HCT116 (cell line): Measurements from ENCODE around the gene RXRA. TPM values are rescaled to one million over a fixed set of nuclear protein-coding genes. Genes with fewer than 3 reads are reported as not detected.

Experiments used
- ATAC-seq: fragments of 200-7000 bp; cut with Tn5 transposase; 2 replicates; pipeline ENCODE4 v1.9.1; 2020; ENCODE audit warnings: mild to moderate bottlenecking, moderate library complexity
- BruUV-seq: library from RNA; stranded (reverse); fragments of 400-500 nt; replicated peaks from 2 replicates; lab custom pipeline; 2021; lab: Mats Ljungman, UMichigan
- CTCF ChIA-PET: fragments of 300-600 bp; sonication (Branson Sonifier 250); formaldehyde crosslinking; loops from one replicate; lab custom pipeline; 2021; ENCODE audit warnings: antibody characterized with exemption; lab: Charles Lee
- POLR2A ChIA-PET: fragments of 300-600, 350-600 bp; sonication (Branson Sonifier 250); formaldehyde crosslinking; loops from one replicate; lab custom pipeline; 2021; ENCODE audit warnings: antibody characterized with exemption; lab: Charles Lee
- RAD21 ChIA-PET, 2 experiments: fragments of 300-600 bp; sonication (Branson Sonifier 250); formaldehyde crosslinking; loops; one replicate each; lab custom pipeline; 2023; ENCODE audit warnings: low total read pairs in 2 of 2; ENCODE audit not compliant: uncharacterized antibody in 2 of 2, unreplicated experiment in 2 of 2, low non-redundant PET in 1 of 2; lab: Charles Lee
- DNase-seq: peaks from one replicate; pipeline ENCODE4 v3.0.0-alpha.2; 2010; ENCODE audit warnings: low read depth, low spot score
- H2AFZ ChIP-seq: fragments of 200-600 bp; shearing (Covaris generic), sonication (generic); 2 replicates; pipeline ENCODE4 v1.6.1; 2017; ENCODE audit warnings: low read depth, mixed run types, mixed read lengths, antibody characterized with exemption, low read length; ENCODE audit not compliant: poor library complexity, severe bottlenecking
- H3K27ac ChIP-seq: 2 replicates; pipeline ENCODE4 v1.5.1; 2012; ENCODE audit warnings: low read depth, low read length
- H3K27me3 ChIP-seq: fragments of 200-600 bp; sonication (generic); 2 replicates; pipeline ENCODE4 v1.6.1; 2016; ENCODE audit warnings: mixed run types, low read length, mixed read lengths; ENCODE audit not compliant: insufficient read depth
- H3K36me3 ChIP-seq, 2 experiments: fragments of 200-500 bp in 1 of 2; fragments of 200-600 bp in 1 of 2; sonication (Bioruptor generic) in 1 of 2; sonication (generic) in 1 of 2; 2 replicates each; pipeline versions ENCODE4 v1.5.1 to v1.6.1; 2014 to 2016; ENCODE audit warnings: low read length in 2 of 2, inconsistent platforms in 1 of 2, mixed read lengths in 1 of 2, mixed run types in 1 of 2; ENCODE audit not compliant: insufficient read depth in 2 of 2, control insufficient read depth in 1 of 2
- H3K4me1 ChIP-seq, 2 experiments: fragments of 200-600 bp in 1 of 2; sonication (generic) in 1 of 2; 2 replicates each; pipeline versions ENCODE4 v1.5.1 to v1.6.1; 2012 to 2017; ENCODE audit warnings: low read length in 2 of 2, inconsistent platforms in 1 of 2, mild to moderate bottlenecking in 1 of 2, mixed read lengths in 1 of 2, mixed run types in 1 of 2, moderate library complexity in 1 of 2; ENCODE audit not compliant: insufficient read depth in 2 of 2, control insufficient read depth in 1 of 2
- H3K4me2 ChIP-seq: fragments of 200-600 bp; sonication (generic); 2 replicates; pipeline ENCODE4 v1.6.1; 2017; ENCODE audit warnings: mixed run types, low read length, mixed read lengths
- H3K4me3 ChIP-seq, 2 experiments: fragments of 200-600 bp in 1 of 2; sonication (generic) in 1 of 2; replicated peaks in 1 of 2; 2 replicates each; pipeline ENCODE4 v1.5.1; 2011 to 2016; ENCODE audit warnings: low read length in 2 of 2, control low read depth in 1 of 2, low read depth in 1 of 2, mild to moderate bottlenecking in 1 of 2, mixed read lengths in 1 of 2, mixed run types in 1 of 2
- H3K79me2 ChIP-seq: fragments of 200-600 bp; sonication (generic); 2 replicates; pipeline ENCODE4 v1.6.1; 2017; ENCODE audit warnings: mild to moderate bottlenecking, mixed run types, low read length, moderate library complexity, mixed read lengths; ENCODE audit not compliant: insufficient read depth
- H3K9ac ChIP-seq: fragments of 200-600 bp; sonication (generic); 2 replicates; pipeline ENCODE4 v1.6.1; 2016; ENCODE audit warnings: low read length, mixed read lengths
- H3K9me2 ChIP-seq: fragments of 200-600 bp; sonication (generic), shearing (Covaris generic); 2 replicates; pipeline ENCODE4 v1.6.1; 2017; ENCODE audit warnings: mixed run types, mild to moderate bottlenecking, moderate library complexity; ENCODE audit not compliant: insufficient read depth
- H3K9me3 ChIP-seq, 2 experiments: fragments of 200-500 bp in 1 of 2; fragments of 200-600 bp in 1 of 2; sonication (Bioruptor generic) in 1 of 2; sonication (generic) in 1 of 2; 2 replicates each; pipeline ENCODE4 v1.6.1; 2014 to 2017; ENCODE audit warnings: low read length in 2 of 2, mixed read lengths in 2 of 2, inconsistent platforms in 1 of 2, low read depth in 1 of 2, mild to moderate bottlenecking in 1 of 2, mixed run types in 1 of 2, moderate library complexity in 1 of 2; ENCODE audit not compliant: control insufficient read depth in 1 of 2, insufficient read depth in 1 of 2
- H4K20me1 ChIP-seq: fragments of 200-600 bp; sonication (generic), shearing (Covaris generic); 2 replicates; pipeline ENCODE4 v1.6.1; 2017; ENCODE audit warnings: mixed run types, mild to moderate bottlenecking, moderate library complexity; ENCODE audit not compliant: insufficient read depth
- CEBPB ChIP-seq: IDR thresholded peaks from 2 replicates; pipeline ENCODE4 v1.6.1; 2012; ENCODE audit warnings: low read depth
- ELF1 ChIP-seq: IDR thresholded peaks from 2 replicates; pipeline ENCODE4 v1.6.1; 2012; ENCODE audit warnings: low read depth, borderline replicate concordance
- EZH2phosphoT487 ChIP-seq: fragments of 200-600 bp; IDR thresholded peaks from 2 replicates; pipeline ENCODE4 v1.6.1; 2018; ENCODE audit warnings: antibody characterized with exemption, borderline replicate concordance
- FOSL1 ChIP-seq: IDR thresholded peaks from 2 replicates; pipeline ENCODE4 v1.6.1; 2012; ENCODE audit warnings: low read depth
- JUND ChIP-seq: IDR thresholded peaks from 2 replicates; pipeline ENCODE4 v1.6.1; 2012
- POLR2AphosphoS5 ChIP-seq: IDR thresholded peaks from 2 replicates; pipeline ENCODE4 v1.6.1; 2011; ENCODE audit warnings: mild to moderate bottlenecking, low read depth, low read length, moderate library complexity
- RAD21 ChIP-seq: IDR thresholded peaks from 2 replicates; pipeline ENCODE4 v1.6.1; 2012; ENCODE audit warnings: low read depth, mild to moderate bottlenecking
- SIN3A ChIP-seq: IDR thresholded peaks from 2 replicates; pipeline ENCODE4 v1.6.1; 2012; ENCODE audit warnings: low read depth
- SP1 ChIP-seq: IDR thresholded peaks from 2 replicates; pipeline ENCODE4 v1.6.1; 2012; ENCODE audit warnings: low read depth
- SRF ChIP-seq: IDR thresholded peaks from 2 replicates; pipeline ENCODE4 v1.6.1; 2012; ENCODE audit warnings: low read depth
- YY1 ChIP-seq: IDR thresholded peaks from 2 replicates; pipeline ENCODE4 v1.6.1; 2011; ENCODE audit warnings: low read length, low read depth, moderate library complexity, mild to moderate bottlenecking; ENCODE audit not compliant: insufficient replicate concordance; ENCODE audit errors: extremely low read depth
- ZFX ChIP-seq: fragments of 450-650 bp; IDR thresholded peaks from 2 replicates; pipeline ENCODE4 v1.6.1; 2017
- ZNF274 ChIP-seq: fragments of 200-500 bp; sonication (Bioruptor generic); IDR thresholded peaks from 2 replicates; pipeline ENCODE4 v1.6.1; 2014; ENCODE audit warnings: mild to moderate bottlenecking, low read depth, low read length, inconsistent platforms
- intact Hi-C: fragments of 100-400 bp; cut with micrococcal nuclease; formaldehyde crosslinking; loops from 2 replicates; pipeline ENCODE4 v1.10.0; 2022
- total RNA-seq: library from RNA; stranded (reverse); gene quantifications from one replicate; pipeline ENCODE4 v1.2.1, GENCODE V29; 2021; ENCODE audit not compliant: unreplicated experiment
- TF ChIP-seq, protein P1 (sequence below): IDR thresholded peaks from 2 replicates; pipeline ENCODE4 v1.6.1; 2012; ENCODE audit warnings: low read depth
- TF ChIP-seq, protein P2 (sequence below): IDR thresholded peaks from 2 replicates; pipeline ENCODE4 v1.6.1; 2011; ENCODE audit warnings: mild to moderate bottlenecking, low read length, moderate library complexity; ENCODE audit not compliant: insufficient replicate concordance; ENCODE audit errors: extremely low read depth
- TF ChIP-seq, protein P3 (sequence below): IDR thresholded peaks from 2 replicates; pipeline ENCODE4 v1.6.1; 2012

The RXRA gene
- total RNA-seq, 1 experiment from 2014 or later, result 43.9 TPM

DNA sequence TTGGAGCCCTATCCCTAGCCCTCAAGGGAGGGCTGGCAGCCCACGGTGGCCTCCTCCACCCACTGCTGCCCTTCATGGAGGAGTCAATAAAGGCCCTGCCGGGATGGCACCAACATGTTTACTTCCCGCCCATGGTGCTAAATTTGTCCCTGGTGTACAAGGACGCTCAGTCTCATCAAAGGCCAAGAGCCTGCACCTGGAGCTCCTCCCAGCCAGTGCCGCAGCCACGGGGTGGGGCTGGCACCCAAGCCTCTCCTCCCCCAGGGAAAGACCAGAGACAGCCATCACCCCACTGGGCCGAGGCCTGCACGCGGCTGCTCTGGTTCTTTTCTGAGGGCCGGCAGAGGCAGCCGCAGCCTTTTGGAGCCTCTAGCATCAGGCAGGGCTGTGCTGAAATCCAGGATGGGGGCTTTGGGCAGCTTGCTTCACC is 34.8 kb upstream of the RXRA start:
- CTCF ChIA-PET, result no interaction called here
- H3K4me1 ChIP-seq, result no peaks in the 10 kb centered on the region
- no peak for DNase-seq
- POLR2A ChIA-PET, result no interaction called here
- no peaks in the 10 kb centered on the region for H3K9me3 ChIP-seq
- no peak overlapping the region for H3K9ac ChIP-seq
- no TSS peak for BruUV-seq
- H3K4me3 ChIP-seq, result no peak overlapping the region
- no peak for ATAC-seq
- H2AFZ ChIP-seq, result no peak overlapping the region
- RAD21 ChIA-PET, result no interaction called here
- H3K79me2 ChIP-seq, result no peaks in the 10 kb centered on the region
- no peak overlapping the region for H3K4me2 ChIP-seq
- no peaks in the 10 kb centered on the region for H3K9me2 ChIP-seq
- intact Hi-C loops, result no loop called here
- TF ChIP-seq FOSL1 (no peak), CEBPB (no peak), YY1 (no peak), ZFX (no peak), JUND (no peak), POLR2AphosphoS5 (no peak), SIN3A (no peak), EZH2phosphoT487 (no peak), RAD21 (no peak), ELF1 (no peak), SRF (no peak), SP1 (no peak), ZNF274 (no peak)
- TF ChIP-seq, protein P1, sequence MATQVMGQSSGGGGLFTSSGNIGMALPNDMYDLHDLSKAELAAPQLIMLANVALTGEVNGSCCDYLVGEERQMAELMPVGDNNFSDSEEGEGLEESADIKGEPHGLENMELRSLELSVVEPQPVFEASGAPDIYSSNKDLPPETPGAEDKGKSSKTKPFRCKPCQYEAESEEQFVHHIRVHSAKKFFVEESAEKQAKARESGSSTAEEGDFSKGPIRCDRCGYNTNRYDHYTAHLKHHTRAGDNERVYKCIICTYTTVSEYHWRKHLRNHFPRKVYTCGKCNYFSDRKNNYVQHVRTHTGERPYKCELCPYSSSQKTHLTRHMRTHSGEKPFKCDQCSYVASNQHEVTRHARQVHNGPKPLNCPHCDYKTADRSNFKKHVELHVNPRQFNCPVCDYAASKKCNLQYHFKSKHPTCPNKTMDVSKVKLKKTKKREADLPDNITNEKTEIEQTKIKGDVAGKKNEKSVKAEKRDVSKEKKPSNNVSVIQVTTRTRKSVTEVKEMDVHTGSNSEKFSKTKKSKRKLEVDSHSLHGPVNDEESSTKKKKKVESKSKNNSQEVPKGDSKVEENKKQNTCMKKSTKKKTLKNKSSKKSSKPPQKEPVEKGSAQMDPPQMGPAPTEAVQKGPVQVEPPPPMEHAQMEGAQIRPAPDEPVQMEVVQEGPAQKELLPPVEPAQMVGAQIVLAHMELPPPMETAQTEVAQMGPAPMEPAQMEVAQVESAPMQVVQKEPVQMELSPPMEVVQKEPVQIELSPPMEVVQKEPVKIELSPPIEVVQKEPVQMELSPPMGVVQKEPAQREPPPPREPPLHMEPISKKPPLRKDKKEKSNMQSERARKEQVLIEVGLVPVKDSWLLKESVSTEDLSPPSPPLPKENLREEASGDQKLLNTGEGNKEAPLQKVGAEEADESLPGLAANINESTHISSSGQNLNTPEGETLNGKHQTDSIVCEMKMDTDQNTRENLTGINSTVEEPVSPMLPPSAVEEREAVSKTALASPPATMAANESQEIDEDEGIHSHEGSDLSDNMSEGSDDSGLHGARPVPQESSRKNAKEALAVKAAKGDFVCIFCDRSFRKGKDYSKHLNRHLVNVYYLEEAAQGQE, result no peak
- TF ChIP-seq, protein P2, sequence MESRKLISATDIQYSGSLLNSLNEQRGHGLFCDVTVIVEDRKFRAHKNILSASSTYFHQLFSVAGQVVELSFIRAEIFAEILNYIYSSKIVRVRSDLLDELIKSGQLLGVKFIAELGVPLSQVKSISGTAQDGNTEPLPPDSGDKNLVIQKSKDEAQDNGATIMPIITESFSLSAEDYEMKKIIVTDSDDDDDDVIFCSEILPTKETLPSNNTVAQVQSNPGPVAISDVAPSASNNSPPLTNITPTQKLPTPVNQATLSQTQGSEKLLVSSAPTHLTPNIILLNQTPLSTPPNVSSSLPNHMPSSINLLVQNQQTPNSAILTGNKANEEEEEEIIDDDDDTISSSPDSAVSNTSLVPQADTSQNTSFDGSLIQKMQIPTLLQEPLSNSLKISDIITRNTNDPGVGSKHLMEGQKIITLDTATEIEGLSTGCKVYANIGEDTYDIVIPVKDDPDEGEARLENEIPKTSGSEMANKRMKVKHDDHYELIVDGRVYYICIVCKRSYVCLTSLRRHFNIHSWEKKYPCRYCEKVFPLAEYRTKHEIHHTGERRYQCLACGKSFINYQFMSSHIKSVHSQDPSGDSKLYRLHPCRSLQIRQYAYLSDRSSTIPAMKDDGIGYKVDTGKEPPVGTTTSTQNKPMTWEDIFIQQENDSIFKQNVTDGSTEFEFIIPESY, result no peak
- TF ChIP-seq, protein P3, sequence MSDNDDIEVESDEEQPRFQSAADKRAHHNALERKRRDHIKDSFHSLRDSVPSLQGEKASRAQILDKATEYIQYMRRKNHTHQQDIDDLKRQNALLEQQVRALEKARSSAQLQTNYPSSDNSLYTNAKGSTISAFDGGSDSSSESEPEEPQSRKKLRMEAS, result no peak
- H4K20me1 ChIP-seq, result no peaks in the 10 kb centered on the region
- H3K27me3 ChIP-seq, result no peaks in the 10 kb centered on the region
- no peaks in the 10 kb centered on the region for H3K36me3 ChIP-seq
- no peak overlapping the region for H3K27ac ChIP-seq
